ENCODE results near the gene ALDH1L1.

Gene ALDH1L1

GRCh38 chr3:126064627-126065258 is 115.6 kb downstream of the ALDH1L1 start:
- no peak overlapping the region for H3K4me3 ChIP-seq (ENCODE audit: low read depth, low read length)

GRCh38 chr3:126063358-126063965 is 116.9 kb downstream of the ALDH1L1 start:
- H3K4me3 ChIP-seq (ENCODE audit: low read depth, low read length) = no peak overlapping the region
- TF ChIP-seq CTCF (IDR thresholded peaks at IDR 0.05; ENCODE audit: control insufficient read depth, extremely low read depth, insufficient read depth) = no peak
- no peak for DNase-seq (ENCODE audit: low read depth)

More at GRCh38 chr3:126064627-126065258, 115.6 kb downstream of the ALDH1L1 start:
- DNase-seq (ENCODE audit: low read depth) = no peak
- TF ChIP-seq CTCF (IDR thresholded peaks at IDR 0.05; ENCODE audit: control insufficient read depth, extremely low read depth, insufficient read depth) = no peak

GRCh38 chr3:126061301-126062032 is 118.9 kb downstream of the ALDH1L1 start:
- H3K4me3 ChIP-seq (ENCODE audit: low read depth, low read length) = no peak overlapping the region
- no peak for TF ChIP-seq CTCF (IDR thresholded peaks at IDR 0.05; ENCODE audit: control insufficient read depth, extremely low read depth, insufficient read depth)
- DNase-seq (ENCODE audit: low read depth) = no peak

GRCh38 chr3:126060613-126061145 is 119.7 kb downstream of the ALDH1L1 start:
- H3K4me3 ChIP-seq (ENCODE audit: low read depth, low read length) = no peak overlapping the region
- no peak for TF ChIP-seq CTCF (IDR thresholded peaks at IDR 0.05; ENCODE audit: control insufficient read depth, extremely low read depth, insufficient read depth)
- DNase-seq (ENCODE audit: low read depth) = no peak

- no peak for DNase-seq (ENCODE audit: low read depth)
- H3K4me3 ChIP-seq (ENCODE audit: low read depth, low read length) = no peak overlapping the region
- TF ChIP-seq CTCF (IDR thresholded peaks at IDR 0.05; ENCODE audit: control insufficient read depth, extremely low read depth, insufficient read depth) = no peak
Observed at GRCh38 chr3:126058666-126059065, 121.7 kb downstream of the ALDH1L1 start.

GRCh38 chr3:126057936-126058335 is 122.5 kb downstream of the ALDH1L1 start:
- TF ChIP-seq CTCF (IDR thresholded peaks at IDR 0.05; ENCODE audit: control insufficient read depth, extremely low read depth, insufficient read depth) = no peak
- H3K4me3 ChIP-seq (ENCODE audit: low read depth, low read length) = no peak overlapping the region
- DNase-seq (ENCODE audit: low read depth) = no peak

All from LNCaP clone FGC (cell line).